Measurements from ENCODE around the gene TNNT3.

- TF ChIP-seq CTCF (IDR thresholded peaks at IDR 0.05): no peak
- TF ChIP-seq POLR2A (IDR thresholded peaks at IDR 0.05): no peak
Measured at GRCh38 chr11:1918436-1919315, 827 bp upstream of the TNNT3 start.
